Gastroesophageal sphincter (tissue), 4 donors: Measurements from ENCODE around the gene WDR64. TPM values are rescaled to one million over a fixed set of nuclear protein-coding genes. Genes with fewer than 3 reads are reported as not detected.
"Not testable (repeated sequence)": the region's sequence is repeated elsewhere in the genome, so short reads cannot be mapped to it uniquely, and the experiment has no call there.

Experiments
- ATAC-seq: fragments of 150-250 bp; one replicate; pipeline ENCODE4 v1.9.1; 2016; ENCODE audit warnings: mild to moderate bottlenecking, moderate library complexity
- H3K27ac ChIP-seq, 4 donors: fragments of 200-600 bp; sonication (generic) in 3 of 4; 1 replicate in 3 of 4; 2 replicates in 1 of 4; pipeline ENCODE4 v1.5.1; 2016 to 2019
- H3K27me3 ChIP-seq: fragments of 200-600 bp; sonication (generic); one replicate; pipeline ENCODE4 v1.5.1; 2019
- H3K36me3 ChIP-seq, 2 donors: fragments of 200-600 bp; sonication (generic); one replicate each; pipeline ENCODE4 v1.5.1; 2019; ENCODE audit warnings: control low read depth in 1 of 2
- H3K4me1 ChIP-seq, 3 donors: fragments of 200-600 bp; sonication (generic); 1 replicate in 2 of 3; 2 replicates in 1 of 3; pipeline ENCODE4 v1.5.1; 2016 to 2019; ENCODE audit warnings: control low read depth in 2 of 3
- H3K4me3 ChIP-seq, 2 donors: fragments of 200-600 bp; sonication (generic); one replicate each; pipeline ENCODE4 v1.5.1; 2019; ENCODE audit warnings: mild to moderate bottlenecking in 1 of 2, moderate library complexity in 1 of 2
- H3K9me3 ChIP-seq, 3 donors: fragments of 200-600 bp; sonication (generic); one replicate each; pipeline ENCODE4 v1.5.1; 2017 to 2019; ENCODE audit warnings: control low read depth in 2 of 3
- EP300 ChIP-seq: sonication (generic); formaldehyde crosslinking; IDR thresholded peaks from one replicate; pipeline ENCODE4 v1.6.1; 2017; ENCODE audit warnings: antibody characterized with exemption, mild to moderate bottlenecking
- POLR2A ChIP-seq, 2 donors: fragments of 450-650 bp; IDR thresholded peaks; one replicate each; pipeline ENCODE4 v1.6.1; 2017; ENCODE audit warnings: antibody characterized with exemption in 2 of 2, mild to moderate bottlenecking in 2 of 2, moderate library complexity in 1 of 2
- POLR2AphosphoS5 ChIP-seq: sonication (generic); formaldehyde crosslinking; IDR thresholded peaks from one replicate; pipeline ENCODE4 v1.6.1; 2017; ENCODE audit warnings: antibody characterized with exemption
- WGBS, 2 donors: methylation state at CpG; one replicate each; pipeline ENCODE4 v1.1.5; 2018; ENCODE audit warnings: low coverage in 1 of 2; 5-methylcytosine and 5-hydroxymethylcytosine counted together
- total RNA-seq, 4 donors: library from RNA; depleted of rRNA; stranded (reverse); fragments of >200 nt; gene quantifications; one replicate each; pipeline ENCODE4 v1.1.0, GENCODE V29; 2016
- TF ChIP-seq, protein P1 (sequence below), 4 experiments: fragments of 200-600 bp in 2 of 4; fragments of 450-650 bp in 2 of 4; sonication (generic) in 1 of 4; IDR thresholded peaks; one replicate each; pipeline ENCODE4 v1.5.1; 2017 to 2019; ENCODE audit warnings: antibody characterized with exemption in 4 of 4, mild to moderate bottlenecking in 2 of 4, moderate library complexity in 2 of 4

The WDR64 gene
- total RNA-seq, 4 donors from 2014 or later: 0.16 TPM; not detected in 3

DNA sequence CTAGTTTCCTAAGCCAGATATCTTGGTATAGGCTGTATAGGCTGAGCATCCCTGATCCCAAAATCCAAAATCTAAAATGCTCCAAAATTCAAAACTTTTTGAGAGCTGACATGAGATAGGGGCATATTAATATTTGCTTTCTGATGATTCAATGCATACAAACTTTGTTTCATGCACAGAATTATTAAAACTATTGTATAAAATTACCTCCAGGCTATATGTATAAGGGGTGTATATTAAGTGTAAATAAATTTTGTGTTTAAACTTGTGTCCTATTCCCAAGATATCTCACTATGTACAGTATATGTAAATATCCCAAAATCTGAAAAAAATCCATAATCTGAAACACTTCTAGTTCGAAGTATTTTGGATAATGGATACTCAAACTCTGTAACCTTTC lies 2.6 kb downstream of the WDR64 start:
- ATAC-seq: no peak
- 75 to 89% methylated on average over 1 of the region's 1 CpG for WGBS, 2 donors
- Histone ChIP-seq H3K27ac (no peak overlapping the region), H3K4me3 (no peak overlapping the region), H3K36me3 (no peaks in the 10 kb centered on the region), H3K4me1 (no peaks in the 10 kb centered on the region), H3K9me3 (no peaks in the 10 kb centered on the region), H3K27me3 (peaks cover 6% of the 10 kb centered on the region)
- TF ChIP-seq POLR2AphosphoS5 (no peak), POLR2A (IDR thresholded peaks at IDR 0.05) (no peak), EP300 (no peak)
- TF ChIP-seq, protein P1, sequence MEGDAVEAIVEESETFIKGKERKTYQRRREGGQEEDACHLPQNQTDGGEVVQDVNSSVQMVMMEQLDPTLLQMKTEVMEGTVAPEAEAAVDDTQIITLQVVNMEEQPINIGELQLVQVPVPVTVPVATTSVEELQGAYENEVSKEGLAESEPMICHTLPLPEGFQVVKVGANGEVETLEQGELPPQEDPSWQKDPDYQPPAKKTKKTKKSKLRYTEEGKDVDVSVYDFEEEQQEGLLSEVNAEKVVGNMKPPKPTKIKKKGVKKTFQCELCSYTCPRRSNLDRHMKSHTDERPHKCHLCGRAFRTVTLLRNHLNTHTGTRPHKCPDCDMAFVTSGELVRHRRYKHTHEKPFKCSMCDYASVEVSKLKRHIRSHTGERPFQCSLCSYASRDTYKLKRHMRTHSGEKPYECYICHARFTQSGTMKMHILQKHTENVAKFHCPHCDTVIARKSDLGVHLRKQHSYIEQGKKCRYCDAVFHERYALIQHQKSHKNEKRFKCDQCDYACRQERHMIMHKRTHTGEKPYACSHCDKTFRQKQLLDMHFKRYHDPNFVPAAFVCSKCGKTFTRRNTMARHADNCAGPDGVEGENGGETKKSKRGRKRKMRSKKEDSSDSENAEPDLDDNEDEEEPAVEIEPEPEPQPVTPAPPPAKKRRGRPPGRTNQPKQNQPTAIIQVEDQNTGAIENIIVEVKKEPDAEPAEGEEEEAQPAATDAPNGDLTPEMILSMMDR (IDR thresholded peaks at IDR 0.05): no peak

DNA sequence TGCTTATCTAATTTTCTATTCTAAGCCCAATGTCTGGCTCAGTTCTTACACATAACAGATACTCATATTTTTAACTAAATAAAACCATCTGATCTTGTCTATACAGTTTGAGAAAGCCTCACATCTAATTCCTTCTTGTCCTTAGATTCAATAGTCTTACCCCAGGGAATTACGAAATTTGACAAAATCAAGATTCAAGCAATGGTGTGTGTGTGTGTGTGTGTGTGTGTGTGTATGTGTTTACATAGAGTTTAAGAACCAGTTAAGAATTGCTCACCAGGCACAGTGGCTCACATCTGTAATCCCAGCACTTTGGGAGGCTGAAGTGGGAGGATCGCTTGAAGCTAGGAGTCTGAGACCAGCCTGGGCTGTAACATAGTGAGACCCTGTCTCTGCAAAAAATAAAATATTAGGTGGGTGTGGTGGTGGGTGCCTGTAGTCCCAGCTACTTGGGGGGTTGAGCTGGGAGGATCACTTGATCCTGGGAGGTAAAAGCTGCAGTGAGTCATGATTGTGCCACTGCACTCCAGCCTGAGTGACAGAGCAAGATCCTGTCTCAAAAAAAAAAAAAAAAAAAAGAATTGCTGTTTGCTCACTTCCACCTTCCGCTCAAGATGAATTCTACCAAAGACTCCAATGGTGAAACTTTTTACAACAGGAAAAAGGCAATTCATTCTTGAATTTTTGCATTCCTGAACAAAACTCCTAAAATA lies 6.2 kb downstream of the WDR64 start:
- H3K9me3 ChIP-seq: no peaks in the 10 kb centered on the region
- ATAC-seq: no peak
- no peak overlapping the region for H3K4me3 ChIP-seq
- TF ChIP-seq, protein P1 (IDR thresholded peaks at IDR 0.05): no peak
- TF ChIP-seq EP300 (no peak), POLR2A (IDR thresholded peaks at IDR 0.05) (no peak)
- peaks cover 6% of the 10 kb centered on the region for H3K27me3 ChIP-seq
- no peaks in the 10 kb centered on the region for H3K36me3 ChIP-seq
- no peak overlapping the region for H3K27ac ChIP-seq
- WGBS, 2 donors: 80 to 87% methylated on average over 3 of the region's 3 CpGs
- H3K4me1 ChIP-seq: no peaks in the 10 kb centered on the region

DNA sequence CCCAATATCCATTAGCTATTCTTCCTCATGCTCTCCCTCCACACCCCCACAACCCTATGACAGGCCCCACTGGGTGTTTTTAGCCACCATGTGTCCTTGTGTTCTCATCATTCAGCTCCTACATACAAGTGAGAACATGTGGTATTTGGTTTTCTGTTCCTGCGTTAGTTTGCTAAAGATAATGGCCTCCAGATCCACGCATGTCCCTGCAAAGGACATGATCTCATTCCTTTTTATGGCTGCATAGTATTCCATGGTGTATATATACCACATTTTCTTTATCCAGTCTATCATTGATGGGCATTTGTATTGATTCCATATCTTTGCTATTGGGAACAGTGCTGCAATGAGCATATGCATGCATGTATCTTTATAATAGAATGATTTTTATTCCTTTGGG lies 6.9 kb downstream of the WDR64 start:
- not testable (repeated sequence) for H3K27ac ChIP-seq, H3K27me3 ChIP-seq, H3K4me1 ChIP-seq, H3K36me3 ChIP-seq, H3K9me3 ChIP-seq, H3K4me3 ChIP-seq, ATAC-seq
- 81 to 100% methylated on average over 1 to 2 of the region's 2 CpGs for WGBS, 2 donors

DNA sequence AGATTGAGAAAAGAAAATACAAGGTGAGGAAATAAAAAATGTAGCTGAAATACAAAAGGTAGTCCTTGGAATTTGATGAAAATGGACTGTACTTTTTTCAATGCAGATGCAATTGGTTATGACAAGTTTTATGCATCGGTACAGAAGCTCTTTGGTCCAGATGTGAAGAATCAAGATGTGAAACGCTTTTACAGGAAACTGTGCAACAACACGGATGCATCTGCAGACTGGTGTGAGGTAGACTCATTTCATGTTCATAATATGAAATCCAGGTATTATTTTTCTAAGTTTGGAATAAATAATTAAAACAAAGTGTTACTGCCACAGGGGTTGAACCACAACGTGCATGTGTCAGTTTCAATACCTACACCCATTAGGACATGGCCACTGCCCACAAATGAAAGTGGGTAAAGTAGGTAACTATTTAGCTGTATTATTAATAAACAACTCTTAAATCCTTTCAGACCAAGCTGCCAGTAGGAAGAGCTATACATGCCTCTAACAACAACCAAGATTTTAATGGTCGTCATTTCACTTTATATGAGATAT lies 8.4 kb downstream of the WDR64 start:
- Histone ChIP-seq H3K9me3 (no peaks in the 10 kb centered on the region), H3K27me3 (peaks cover 6% of the 10 kb centered on the region), H3K36me3 (no peaks in the 10 kb centered on the region), H3K4me3 (no peak overlapping the region), H3K4me1 (no peaks in the 10 kb centered on the region), H3K27ac (no peak overlapping the region)
- 79 to 80% methylated on average over 5 of the region's 5 CpGs for WGBS, 2 donors
- TF ChIP-seq, protein P1 (IDR thresholded peaks at IDR 0.05): no peak
- TF ChIP-seq EP300 (no peak), POLR2AphosphoS5 (no peak)
- ATAC-seq: no peak

DNA sequence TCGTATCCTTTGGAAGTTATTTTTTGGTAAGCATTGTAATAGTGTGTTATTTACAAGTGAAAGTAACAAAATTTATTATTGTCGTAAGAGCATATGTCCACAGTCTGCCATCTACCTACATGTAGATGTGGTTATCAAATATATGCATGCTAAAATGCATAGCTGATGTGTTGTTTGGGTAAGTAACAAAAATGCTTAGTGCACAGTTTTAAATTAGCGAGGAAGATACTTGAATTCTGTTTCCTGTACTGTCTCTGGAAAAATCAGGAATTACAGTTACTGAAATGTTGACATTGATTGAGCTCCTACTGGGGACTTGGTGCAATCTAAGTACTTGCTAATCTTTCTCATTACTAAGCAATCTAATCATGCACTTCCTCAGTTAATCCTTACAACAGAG lies 14.3 kb downstream of the WDR64 start:
- ATAC-seq: no peak
- H3K27me3 ChIP-seq: peaks cover under 1% of the 10 kb centered on the region
- no peaks in the 10 kb centered on the region for H3K36me3 ChIP-seq
- TF ChIP-seq POLR2AphosphoS5 (no peak), EP300 (no peak)
- 84 to 94% methylated on average over 3 of the region's 3 CpGs for WGBS, 2 donors
- H3K9me3 ChIP-seq: no peaks in the 10 kb centered on the region
- no peak overlapping the region for H3K27ac ChIP-seq
- H3K4me1 ChIP-seq: no peaks in the 10 kb centered on the region
- H3K4me3 ChIP-seq: no peak overlapping the region

DNA sequence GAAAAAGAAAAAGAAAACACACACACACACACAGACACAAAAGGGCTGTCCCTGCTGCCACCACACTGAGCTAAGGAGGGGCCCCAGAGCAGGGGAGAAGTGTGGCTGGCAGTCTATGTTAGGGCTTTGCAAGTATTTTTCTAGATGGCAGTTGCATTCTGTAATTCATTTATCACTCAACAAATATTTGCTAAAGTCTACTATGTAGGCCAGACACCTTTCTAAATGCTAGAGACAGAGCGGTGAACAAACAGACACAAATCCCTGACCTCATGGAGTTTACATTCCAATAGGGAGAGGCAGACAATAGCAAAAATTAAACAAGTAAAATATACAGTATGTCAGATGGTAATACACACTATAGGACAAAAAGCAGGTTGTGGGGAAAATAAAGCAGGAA lies 20.2 kb downstream of the WDR64 start:
- H3K27ac ChIP-seq: no peak overlapping the region
- H3K9me3 ChIP-seq: no peaks in the 10 kb centered on the region
- H3K27me3 ChIP-seq: peaks cover 9% of the 10 kb centered on the region
- TF ChIP-seq, protein P1 (IDR thresholded peaks at IDR 0.05): no peak
- TF ChIP-seq POLR2AphosphoS5: no peak
- TF ChIP-seq EP300: no peak
- TF ChIP-seq POLR2A (IDR thresholded peaks at IDR 0.05): no peak
- ATAC-seq: no peak
- no peak overlapping the region for H3K4me3 ChIP-seq
- no peaks in the 10 kb centered on the region for H3K36me3 ChIP-seq
- H3K4me1 ChIP-seq: no peaks in the 10 kb centered on the region
- WGBS, 2 donors: 57 to 64% methylated on average over 1 of the region's 1 CpG
